Left renal cortex interstitium (tissue), 4 donors: ENCODE results near the gene FRMPD3. TPM values are rescaled to one million over a fixed set of nuclear protein-coding genes. Genes with fewer than 3 reads are reported as not detected.
"Not testable (repeated sequence)": the region's sequence is repeated elsewhere in the genome, so short reads cannot be mapped to it uniquely, and the experiment has no call there.

ENCODE experiments used
- DNase-seq, 4 donors: peaks; one replicate each; pipeline ENCODE4 v3.0.0-alpha.2; 2013; ENCODE audit warnings: low read depth in 4 of 4, low spot score in 2 of 4, missing footprints in 1 of 4
- polyA plus RNA-seq, 4 donors: library from polyadenylated mRNA; unstranded; fragments of 120-200 nt; gene quantifications; one replicate each; pipeline ENCODE4 v1.2.1, GENCODE V29; 2013; ENCODE audit not compliant: insufficient read length in 4 of 4

FRMPD3 gene
- polyA plus RNA-seq: under 1 TPM; 0.29 to 0.57 (median 0.43) TPM

DNA sequence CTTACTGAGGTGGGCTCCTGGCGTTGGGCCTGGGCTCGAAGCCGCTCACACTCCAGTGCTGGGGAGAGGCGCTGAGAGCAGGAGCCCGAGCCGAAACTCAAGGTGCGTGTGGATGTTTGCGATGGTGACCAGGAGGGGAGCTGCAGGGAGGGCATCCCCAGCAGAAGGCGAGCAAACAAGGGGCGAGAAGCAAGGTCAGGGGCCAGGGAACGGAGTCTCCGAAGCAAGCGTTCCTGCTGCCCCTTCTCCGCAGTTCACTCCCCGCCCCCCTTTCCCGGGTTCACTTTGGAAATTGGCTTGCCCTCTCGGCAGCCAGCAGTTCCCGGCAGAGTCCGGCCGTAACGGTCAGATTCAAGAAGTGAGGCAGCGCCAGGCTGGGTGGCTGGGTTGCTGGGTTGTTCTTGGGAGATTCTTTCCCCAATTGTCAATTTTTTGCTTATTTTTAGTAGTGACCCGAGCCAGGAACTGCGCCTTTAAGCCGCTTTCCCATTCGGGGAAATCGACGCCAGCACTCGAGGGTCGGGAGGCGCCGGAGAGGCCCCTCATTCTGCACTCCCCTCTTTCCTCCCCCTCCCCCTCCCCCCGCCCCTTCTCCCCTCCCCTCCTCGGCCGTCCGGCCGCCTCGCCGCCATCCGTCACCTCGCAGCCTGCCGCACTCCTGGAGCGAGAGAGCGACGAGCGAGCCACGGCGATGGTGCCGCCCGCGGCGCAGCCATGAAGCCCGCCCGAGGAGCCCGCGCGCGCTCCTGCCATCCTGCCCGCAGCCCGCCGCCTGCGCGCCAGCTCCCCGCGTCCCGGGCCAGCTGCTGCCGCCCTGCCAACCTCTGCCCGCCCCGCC, at the start of gene FRMPD3:
FRMPD3 (plus strand) TSS at position 655 of the 838 bp plus-strand sequence. CDS start 76,937 bp downstream, outside the sequence.
- no peak for DNase-seq

DNA sequence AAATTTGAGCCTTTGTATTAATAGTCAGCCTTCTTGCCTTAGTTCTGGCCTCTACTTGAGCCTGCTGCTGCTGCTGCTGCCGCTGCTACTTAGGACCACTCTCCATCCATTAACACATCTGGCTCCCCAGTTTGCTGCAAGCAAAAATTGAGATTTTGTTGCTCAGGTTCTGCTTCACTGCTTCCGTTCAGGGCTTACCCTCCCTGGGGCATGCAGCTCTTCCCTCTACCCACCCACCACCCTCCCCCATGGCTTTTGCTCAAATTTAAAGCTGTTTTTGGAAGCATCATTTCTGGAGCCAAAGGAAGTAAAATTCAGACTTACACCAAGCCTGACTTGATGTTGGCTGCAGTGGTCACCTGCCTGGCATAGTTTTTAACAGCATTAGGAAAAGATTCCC, 28.9 kb upstream of the FRMPD3 start:
- DNase-seq: no peak

DNA sequence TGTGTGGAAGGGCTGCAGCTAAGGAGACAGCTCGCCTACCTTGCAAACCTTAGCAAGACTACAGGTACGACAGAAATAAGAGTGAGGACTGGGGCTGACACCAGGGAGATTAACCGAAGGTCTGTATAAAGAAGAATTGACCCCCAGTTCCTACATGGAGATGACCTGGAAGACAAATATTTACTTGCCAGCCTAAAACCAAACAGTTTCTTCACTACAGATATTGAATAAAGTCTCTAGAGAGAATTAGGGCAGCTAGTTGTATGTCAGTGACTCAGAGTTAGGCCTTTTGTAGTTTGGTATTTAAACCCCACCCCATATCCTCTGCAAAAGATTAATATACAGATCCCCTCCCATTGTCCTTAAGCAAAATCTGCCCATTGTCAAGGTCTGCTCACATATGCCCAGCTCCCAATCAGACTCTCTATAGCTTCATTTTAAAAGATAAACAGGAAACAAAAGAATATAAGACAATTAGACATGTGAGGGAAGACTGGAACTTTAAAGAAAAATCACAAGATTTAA, 28.1 kb upstream of the FRMPD3 start:
- no peak for DNase-seq

DNA sequence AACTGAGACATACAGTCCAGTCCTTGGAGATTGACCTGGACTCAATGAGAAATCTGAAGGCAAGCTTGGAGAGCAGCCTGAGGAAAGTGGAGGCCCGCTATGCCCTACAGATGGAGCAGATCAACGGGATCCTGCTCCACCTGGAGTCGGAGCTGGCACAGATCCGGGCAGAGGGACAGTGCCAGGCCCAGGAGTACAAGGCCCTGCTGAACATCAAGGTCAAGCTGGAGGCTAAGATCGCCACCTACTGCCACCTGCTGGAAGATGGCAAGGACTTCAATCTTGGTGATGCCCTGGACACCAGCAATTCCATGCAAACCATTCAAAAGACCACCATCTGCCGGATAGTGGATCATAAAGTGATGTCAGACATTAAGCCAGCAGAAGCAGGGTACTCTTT, 20.4 kb upstream of the FRMPD3 start:
- DNase-seq: no peak

DNA sequence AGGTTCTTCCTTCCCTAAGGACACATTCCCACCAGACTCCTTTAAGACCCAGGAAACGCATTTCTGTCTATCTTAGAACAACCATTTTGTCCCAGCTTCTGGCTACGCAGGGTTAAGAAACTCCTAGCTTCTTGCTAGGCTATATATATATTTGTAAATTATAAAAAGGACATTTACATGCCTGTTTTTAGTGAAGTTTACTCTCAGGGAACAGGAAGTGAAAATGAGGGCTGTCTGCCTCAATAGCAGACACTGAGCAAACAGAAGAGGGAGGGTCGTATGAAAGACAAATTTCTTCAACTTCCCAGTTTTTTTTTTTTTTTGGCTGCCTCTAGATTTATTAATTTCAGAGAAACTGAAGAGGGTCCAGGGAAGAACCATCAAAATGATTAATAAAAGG, 9.3 kb upstream of the FRMPD3 start:
- no peak for DNase-seq

DNA sequence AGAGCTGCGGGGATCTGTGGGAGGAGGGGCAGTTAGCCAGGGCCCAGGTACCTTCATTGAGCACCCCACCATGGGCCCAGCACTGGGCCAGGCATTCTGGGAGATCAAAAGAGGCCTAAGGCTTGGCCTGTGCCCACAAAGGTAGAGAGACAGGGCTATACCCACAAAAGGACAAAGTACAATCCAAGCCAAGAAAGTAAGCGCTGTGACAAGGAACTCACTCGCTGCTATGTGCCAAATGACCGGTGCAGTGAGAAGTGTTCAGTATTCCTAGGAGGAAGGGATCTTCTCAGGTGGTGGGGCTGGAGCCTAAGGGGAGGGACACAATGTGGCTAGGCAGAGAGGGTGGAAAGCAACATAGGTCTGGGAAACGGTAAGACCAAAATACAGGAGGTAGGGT, 8.8 kb upstream of the FRMPD3 start:
- no peak for DNase-seq

DNA sequence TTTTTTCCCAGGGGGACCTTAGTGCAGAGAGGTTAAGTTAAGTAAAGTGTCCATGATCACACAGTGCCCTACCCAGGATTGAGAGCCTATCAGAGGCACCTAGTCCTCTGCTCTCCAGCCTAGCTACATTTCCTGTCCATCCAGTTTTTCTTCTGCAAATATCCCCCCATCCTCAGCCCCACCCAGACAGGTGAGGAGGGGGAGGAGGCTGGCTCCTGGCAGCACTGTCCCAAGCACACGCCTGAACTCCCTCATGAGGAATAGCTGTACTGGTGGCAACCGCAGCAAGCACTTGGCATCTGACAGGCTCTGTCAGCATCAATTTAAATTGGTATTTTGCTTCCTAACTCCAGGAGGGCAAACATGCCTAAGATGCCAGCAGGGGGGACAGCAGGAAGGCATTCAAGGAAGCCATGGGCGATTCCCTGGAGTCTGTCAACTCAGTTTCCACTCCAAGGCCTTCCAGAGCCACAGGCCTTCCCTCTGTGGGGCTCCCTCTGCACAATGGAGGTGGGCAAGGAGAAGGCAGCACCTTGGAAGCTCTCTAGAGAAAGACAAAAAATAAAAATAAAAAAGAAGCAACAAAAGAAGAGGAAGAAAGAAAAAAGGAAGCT, 6.4 kb upstream of the FRMPD3 start:
- no peak for DNase-seq

DNA sequence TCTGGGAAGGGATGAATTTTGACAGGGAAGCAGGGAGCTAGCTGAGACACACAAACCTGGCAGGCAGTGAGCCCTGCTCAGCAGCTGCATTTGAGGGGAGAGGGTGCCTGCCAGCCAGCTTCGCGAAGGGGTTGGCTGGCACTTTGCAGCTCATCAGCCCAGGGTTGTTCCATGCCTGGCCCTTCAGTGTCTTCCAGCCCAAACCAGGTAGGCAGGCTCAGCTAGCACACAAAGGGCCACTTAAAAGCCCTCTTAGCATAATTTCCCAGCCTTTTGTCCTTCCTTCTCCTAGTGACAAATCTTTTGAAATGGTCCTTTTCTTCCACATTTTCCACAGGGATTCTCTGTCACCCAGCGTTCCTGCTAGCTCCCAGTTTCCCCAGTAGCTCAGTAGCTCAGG, 4.3 kb upstream of the FRMPD3 start:
- no peak for DNase-seq

DNA sequence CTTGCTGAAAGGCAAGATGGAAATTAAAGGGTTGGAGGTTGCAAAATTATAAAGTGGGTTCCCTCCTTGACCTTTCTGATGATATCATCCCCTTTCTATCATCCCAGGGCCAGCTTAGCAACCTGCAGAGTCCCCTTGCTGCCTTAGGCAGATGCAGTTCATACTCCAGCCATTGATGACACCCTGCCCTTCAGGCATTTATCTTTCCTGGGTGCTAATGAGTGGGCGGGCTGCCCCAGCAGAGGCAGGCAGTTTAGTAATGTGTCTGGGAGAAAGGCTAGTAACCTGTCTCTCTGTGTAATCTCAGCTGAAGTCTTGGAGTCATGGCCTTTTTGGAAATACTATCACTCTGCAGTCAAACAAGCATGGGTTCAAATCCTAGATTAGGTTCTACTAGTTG, 3.8 kb upstream of the FRMPD3 start:
- DNase-seq: no peak

DNA sequence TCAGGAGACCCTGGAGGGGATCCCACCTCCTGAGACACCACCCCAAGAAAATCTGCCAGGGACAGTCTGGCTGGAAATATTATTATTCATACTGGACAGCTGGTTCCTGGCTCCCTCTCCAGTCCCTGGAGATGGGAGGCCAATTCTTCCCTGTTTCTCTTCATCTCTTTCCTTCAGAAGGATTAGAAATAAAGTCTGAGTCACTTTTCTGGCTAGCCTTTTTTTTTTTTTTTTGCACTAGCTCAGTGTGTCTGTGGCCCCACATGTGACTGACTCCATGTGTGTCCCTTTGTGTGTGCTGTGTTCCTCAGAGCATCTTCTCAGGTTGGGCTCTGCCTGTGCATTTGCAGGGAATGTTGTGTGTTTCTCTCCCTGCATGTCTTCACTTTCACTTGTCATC, 1.8 kb upstream of the FRMPD3 start:
- no peak for DNase-seq

DNA sequence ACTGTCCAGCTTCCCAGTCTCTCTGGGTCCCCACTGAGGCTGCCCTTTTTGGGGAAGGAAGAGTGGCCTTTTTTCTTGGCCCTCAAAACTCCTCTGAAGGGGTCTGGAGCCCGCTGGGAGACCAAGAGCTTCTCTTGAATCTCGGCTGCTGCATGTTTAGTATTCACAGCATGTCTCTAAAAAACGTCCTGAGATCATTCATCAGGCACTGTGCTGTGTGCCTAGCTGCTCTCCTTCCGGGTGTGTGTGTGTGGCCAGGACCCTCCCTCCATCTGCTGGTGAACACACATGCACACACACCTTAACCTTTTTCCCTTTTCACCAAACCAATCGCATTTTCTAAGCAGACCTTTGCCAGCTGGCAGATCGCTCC, 841 bp upstream of the FRMPD3 start:
- no peak for DNase-seq

DNA sequence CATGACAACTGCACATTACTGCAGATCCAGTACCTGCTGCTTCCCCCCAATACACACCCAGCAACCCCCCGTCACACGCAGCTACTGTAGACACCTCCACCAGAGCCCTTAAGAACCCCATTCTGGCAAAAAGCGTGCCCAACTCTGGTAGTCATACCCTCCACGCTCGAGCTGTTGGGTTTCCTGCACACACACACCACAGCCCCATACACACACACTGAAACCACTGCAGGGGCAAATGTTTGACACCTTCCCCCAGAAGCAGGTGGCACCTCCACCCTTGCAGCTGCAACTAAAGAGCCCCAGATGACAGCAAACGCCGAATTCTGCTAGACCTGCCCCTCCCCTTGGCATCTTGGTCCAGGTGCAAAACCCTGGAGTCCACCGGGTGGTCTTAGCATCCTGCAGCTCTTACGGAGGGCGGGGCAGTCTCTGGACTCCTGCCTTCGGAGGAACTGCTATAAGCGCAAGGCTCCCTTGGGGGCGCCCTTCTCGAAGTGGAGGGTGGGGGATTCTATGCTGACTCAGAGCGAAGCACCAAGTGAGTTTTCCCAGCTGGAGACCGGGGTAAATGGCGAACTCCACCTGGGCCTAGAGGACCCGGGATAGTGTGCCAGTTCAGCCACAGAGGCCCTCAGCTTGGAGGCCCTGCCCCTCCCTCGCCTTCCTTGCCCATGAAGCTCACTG, 1.5 kb downstream of the FRMPD3 start:
- no peak for DNase-seq

DNA sequence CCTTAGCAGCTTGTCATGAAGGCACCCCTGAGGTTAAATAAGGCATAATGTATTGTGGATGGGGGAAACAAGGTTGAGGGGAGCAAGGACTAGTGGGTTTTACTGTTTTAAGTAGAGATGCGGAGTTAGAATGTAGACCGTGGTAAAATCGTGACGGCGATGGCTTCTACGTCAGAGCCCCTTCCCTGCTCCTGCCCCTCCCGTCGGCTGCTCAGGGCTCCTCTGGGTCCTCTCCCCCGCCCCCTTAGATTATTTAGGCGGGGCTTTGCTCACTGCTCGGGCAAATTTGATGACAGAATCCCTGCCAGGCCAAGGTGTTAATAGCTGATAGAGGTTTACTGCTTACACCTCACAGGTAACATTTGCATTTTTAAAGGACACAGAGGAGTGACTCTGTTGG, 2.3 kb downstream of the FRMPD3 start:
- no peak for DNase-seq

DNA sequence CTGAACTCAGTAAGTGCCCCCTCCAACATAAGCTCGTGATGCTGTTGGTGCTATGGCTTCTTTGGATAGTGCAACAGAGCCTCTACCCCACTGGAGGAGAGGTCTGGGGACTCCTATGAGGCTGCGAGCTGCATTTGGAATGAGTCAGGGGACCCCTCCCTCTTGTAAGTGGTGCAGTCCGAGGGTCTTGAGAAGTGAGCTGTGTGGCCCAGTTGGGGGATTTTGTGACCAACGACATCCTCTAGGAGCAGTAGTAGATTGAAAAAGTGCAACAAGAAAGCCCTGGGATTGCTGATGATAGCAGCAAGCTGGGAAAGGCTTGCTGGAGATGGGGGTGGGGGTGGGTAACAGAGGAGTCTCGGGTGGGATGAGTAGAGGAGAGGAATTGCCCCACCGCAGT, 3.1 kb downstream of the FRMPD3 start:
- DNase-seq: no peak

DNA sequence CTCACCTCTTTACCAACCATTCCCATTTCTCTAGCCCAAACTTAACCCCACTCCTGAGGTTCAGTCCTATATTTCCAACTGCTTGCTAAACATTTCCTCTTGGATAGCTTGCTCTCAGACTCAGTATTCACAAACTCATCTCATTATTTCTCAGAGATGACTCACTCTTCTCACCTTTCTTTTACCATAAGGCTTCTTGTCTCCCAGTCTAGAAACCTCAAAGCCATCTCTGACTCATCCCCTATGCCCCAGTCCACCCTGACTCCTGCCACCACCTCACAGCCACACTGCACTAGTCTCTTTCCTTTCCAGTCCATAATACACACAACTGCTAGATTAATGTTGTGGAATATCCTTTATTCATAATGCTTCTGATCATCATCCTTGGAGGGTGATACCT, 4.8 kb downstream of the FRMPD3 start:
- DNase-seq: no peak

DNA sequence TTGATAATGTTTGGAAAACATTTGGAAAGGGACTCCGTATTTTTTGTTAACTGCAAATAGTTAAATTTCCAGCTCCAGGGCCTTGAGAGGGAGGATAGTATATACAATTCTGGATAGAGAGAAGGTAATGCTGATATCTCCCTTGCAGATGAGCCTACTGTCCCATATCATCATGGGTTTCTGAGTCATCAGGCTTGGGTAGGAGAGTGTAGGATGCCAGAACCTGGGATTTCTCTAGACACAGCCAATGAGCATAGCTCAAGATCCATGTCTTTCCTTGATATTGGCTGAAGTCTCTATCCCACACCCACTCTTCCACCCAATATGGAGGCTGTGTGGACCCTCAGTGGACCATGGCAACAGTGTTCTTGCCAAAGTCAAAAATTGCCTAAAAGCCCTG, 7.8 kb downstream of the FRMPD3 start:
- DNase-seq: no peak

DNA sequence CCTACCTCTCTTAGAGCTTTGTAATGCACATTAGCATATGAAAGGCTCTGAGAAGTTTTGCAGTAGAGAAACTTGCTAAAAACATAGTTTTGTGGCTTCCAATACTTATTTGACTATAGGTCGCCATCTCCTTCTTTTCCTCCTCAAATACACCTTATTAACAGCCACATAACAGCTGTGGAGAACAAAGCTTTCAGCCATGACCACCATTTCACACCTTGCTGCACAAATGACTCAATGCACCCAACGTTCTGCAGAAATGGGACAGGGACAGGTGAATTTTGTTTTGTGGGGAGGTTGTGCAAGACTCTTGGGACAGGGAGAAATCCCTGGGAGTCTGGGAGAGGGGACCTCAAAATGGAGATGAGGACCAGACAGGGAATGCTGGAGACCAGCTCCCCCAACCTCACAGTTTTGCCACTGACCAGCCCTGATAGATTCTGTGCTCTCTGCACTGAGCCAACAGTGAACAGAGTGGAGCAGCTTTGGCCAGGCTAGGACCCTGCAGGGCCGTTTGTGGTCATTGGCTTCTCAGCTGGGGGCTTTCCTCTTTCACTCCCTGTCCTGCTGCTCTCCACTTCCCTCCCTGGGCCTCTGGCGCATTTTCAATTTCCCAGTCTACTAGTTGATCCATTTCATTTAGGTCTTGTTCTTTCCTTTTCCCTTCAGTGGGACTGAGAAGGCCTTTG, 16.6 kb downstream of the FRMPD3 start:
- no peak for DNase-seq

DNA sequence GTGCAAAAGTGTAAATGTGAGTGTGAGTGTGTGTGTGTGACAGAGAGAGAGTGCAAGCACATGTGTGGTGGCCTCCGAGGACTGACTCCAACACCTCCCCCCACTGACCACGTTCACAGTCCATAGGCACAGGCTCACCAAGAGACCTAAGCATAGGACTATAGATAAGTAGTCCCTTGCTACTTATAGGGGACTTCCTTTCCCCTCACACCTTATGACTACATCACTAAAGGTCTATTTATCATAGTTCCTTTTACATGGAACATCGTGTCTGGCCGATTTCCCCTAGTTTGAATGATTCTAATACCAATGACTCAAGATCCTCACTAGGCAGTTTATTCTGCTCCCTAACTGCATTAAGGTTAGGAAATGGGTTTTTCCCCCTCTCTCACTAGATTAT, 17.8 kb downstream of the FRMPD3 start:
- no peak for DNase-seq

DNA sequence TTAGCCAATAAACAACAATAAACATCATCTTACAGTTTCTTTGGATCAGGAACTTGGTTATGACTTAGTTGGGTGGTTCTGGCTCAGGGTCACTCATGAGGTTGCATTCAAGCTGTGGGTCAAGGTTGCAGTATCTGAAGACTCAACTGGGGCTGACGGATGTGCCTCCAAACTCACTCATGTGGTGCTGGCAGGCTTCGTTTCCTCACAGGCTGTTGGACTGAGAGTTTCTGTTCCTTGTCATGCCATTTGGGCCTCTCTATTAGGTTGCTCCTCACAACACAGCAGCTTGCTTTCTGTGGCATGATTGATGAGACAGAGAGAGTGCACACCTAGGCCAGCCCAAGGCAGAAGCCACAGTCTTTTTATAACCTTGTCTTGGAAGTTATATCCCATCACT, 20.7 kb downstream of the FRMPD3 start:
- DNase-seq: no peak

DNA sequence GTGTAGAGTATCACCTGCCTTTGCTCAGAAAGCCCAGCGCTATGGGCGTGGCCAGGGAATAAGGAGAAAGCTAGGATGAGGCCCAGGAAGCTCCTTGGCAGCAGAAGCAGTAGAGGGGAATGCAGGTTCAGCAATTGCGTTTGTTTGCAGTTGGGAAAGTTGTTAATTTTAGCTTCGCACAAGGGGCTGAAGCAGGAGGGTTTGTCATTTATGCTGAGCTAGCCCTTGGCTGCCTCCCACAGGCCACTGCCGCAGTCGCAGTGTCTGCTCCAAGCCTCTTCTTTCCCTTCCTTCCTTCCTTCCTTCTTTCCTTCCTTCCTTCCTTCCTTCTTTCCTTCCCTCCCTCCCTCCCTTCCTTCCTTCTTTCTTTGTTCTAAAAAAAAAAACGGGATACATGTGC, 21.5 kb downstream of the FRMPD3 start:
- no peak for DNase-seq

DNA sequence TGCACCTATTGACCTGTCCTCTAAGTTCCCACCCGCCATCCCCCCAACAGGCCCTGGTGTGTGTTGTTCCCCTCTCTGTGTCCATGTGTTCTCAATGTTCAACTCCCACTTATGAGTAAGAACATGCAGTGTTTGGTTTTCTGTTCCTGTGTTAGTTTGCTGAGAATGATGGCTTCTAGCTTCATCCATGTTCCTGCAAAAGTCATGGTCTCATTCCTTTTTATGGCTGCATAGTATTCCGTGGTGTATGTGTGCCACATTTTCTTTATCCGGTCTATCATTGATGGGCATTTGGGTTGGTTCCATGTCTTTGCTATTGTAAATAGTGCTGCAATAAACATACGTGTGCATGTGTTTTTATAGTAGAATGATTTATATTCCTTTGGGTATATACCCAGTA, 22.0 kb downstream of the FRMPD3 start:
- not testable (repeated sequence) for DNase-seq
